ENCODE results near the gene RASSF10.

GRCh38 chr11:13000116-13000515, 9.0 kb upstream of the RASSF10 start:
- no peak for TF ChIP-seq CTCF (conservative IDR thresholded peaks at IDR 0.05)
- TF ChIP-seq ZFX (IDR thresholded peaks at IDR 0.05), result no peak
